GM21367 (cell line): Measurements from ENCODE around the gene RPLP2.
A peak's percentile ranks its signal among the peaks of the same experiment; 100 is the strongest.

ENCODE experiments used
- ATAC-seq: cut with Tn5 transposase; IDR thresholded peaks from one replicate; pipeline ENCODE4 v1.9.1; 2021; ENCODE audit not compliant: unreplicated experiment

Gene RPLP2

GRCh38 chr11:790721-791564 is 18.8 kb upstream of the RPLP2 start:
- ATAC-seq, result no peak

GRCh38 chr11:791658-792534 is 17.9 kb upstream of the RPLP2 start:
- no peak for ATAC-seq

GRCh38 chr11:792535-792821 is 17.3 kb upstream of the RPLP2 start:
- ATAC-seq, result no peak

GRCh38 chr11:792873-793272 is 16.9 kb upstream of the RPLP2 start:
- no peak for ATAC-seq

- ATAC-seq, result no peak
These were observed 16.2 kb upstream of the RPLP2 start for GRCh38 chr11:793556-793955.

- no peak for ATAC-seq
These were observed 15.6 kb upstream of the RPLP2 start for GRCh38 chr11:794013-794765.

DNA sequence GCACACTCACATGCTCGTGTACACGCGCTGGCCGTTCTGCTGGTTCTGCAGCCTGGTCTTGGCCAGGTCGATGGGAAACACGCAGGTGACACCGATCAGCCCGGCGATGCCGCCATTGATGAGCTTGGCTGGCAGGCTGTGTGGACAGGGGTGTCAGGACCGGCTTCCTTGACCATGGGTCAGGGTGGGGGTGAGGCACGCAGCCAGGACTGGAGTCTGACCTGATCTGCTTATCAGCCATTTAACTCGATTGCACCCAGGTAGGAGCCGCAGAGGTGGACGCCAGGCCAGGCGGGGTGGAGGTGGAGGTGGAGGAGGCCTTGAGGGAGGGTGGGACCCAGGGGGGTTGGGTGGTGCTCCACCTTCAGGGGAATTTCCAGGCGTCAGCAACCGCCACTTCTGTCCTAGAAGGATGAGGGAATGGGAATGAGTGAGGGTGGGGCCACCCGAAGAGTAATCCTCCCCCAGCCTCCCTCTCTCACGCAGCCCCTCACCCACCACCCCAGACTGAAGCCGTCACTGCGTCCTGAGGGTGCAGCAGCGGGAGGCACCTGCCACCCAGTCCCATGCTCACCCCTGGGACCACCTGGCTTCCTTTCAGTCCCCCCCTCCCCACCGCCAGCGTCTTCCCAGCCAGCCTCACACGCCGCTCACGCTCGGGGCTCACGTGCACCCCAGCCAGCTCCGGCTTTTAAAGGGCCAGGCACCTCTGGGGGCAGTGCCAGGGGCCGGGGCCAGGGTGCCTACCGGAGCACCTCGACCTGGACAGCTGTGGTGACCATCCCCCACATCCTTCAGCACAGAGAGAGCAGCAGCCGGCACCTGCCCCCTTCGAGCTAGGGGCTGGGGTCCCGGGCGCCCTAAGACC is 14.8 kb upstream of the RPLP2 start:
- ATAC-seq, result no peak

GRCh38 chr11:795634-796564 is 13.9 kb upstream of the RPLP2 start:
- ATAC-seq, result no peak

- no peak for ATAC-seq
These were observed 13.0 kb upstream of the RPLP2 start for GRCh38 chr11:796565-797295.

GRCh38 chr11:797296-798092 is 12.3 kb upstream of the RPLP2 start:
- ATAC-seq, result peak; percentile 26

- ATAC-seq, result peak; percentile 43
These were observed 11.6 kb upstream of the RPLP2 start, which contains the start of gene SLC25A22 for GRCh38 chr11:798093-798713. TSS of gene SLC25A22 (minus strand) at chr11:798281. CDS start at chr11:795006, 3,275 bp downstream.

- ATAC-seq, result no peak
These were observed 10.0 kb upstream of the RPLP2 start for GRCh38 chr11:799641-800316.

GRCh38 chr11:800473-800872 is 9.3 kb upstream of the RPLP2 start:
- ATAC-seq, result no peak

DNA sequence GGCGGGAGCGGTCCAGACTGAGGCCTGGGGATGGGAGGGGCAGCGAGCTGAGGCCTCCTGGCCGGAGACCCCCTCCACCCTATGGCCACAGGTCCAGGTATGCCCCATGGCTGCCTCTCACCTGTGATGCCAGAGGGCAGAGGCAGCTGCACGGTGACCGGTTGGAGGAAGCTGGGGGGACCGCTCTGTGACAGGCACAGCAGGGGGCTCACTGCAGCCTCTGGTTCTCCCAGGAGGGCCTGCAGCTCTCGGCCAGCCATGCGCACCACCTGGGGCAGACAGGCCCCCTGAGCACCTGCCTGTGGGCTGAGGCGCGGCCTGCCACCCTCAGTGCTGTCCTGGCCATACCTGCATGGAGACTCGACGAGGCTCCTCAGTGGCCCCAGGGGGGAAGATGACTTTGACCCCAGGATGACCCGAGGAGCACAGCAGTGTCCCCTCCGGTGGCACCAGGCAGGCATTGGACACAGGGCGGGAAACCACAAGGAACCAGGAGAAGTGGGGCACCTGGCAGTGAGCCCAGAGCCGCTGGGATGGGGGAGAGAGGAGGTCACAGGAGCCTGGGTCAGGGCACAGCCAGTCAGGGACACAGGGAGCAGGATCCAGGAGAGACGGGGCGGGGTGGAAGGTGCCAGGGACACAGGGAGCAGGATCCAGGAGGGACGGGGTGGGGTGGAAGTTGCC is 8.5 kb upstream of the RPLP2 start:
- ATAC-seq, result no peak

DNA sequence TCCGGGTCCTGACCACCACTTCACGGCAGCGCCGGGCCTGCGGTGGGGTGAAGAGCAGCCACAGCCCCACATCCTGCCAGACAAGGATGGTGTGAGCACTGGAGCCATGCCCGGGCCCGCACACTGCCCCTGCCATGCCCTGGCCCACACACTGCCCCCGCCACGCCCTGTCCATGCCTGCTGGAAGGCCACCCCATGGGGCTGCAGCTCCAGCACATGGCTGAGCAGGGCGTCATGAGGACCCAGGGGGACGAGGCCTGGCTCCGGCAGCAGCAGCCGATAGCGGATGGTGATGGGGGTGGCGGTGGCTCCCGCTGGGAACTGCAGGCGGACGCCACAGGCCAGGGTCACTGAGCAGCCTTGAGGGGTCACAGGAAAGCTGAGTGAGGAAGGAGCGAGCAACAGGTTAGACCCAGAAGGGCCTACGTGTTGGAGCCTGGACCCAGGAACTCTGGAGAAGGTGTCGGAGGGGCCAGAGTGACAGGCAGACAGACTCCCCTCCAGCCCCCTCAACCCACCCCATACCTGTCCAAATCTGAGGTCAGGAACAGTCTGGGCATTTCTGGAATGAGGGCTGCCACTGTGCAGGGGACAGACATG is 7.6 kb upstream of the RPLP2 start:
- no peak for ATAC-seq
